Measurements from ENCODE around the gene PSENEN. TPM values are rescaled to one million over a fixed set of nuclear protein-coding genes. Genes with fewer than 3 reads are reported as not detected.

The PSENEN gene
- total and polyA plus RNA-seq, 2 of the 8 experiments (the other 6 are each of a cell fraction or from before 2014, with no cell fraction given) = 66.7 to 75.3 TPM

DNA sequence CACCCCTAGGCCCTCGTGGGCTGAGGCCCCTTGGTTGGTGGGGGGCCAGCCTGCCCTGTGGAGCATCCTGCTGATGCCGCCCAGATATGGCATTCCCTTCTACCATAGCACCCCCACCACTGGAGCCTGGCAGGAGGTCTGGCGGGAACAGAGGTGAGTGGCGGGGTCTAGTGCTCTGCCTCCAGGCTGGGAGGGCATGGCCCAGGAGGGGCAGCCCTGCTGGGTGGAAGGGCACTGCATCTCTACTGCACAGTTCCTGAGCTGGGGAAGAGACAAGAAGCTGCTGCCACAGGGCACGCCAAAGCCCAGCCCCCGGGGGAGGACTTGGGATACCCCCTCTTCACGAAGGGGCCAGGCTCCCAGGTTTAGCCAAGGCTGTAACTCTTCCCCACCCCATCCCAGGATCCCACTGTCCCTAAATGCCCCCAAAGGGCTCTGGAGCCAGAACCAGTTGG lies 30.1 kb upstream of the PSENEN start:
- H3K18ac ChIP-seq (ENCODE audit: extremely low read depth, low read length) = peak overlapping the region; percentile 99
- H3K27ac ChIP-seq (ENCODE audit: low read depth, low read length) = no peak overlapping the region
- no peaks in the 10 kb centered on the region for H3K9me3 ChIP-seq (ENCODE audit: insufficient read depth in 2 of 2, low read depth in 1 of 2, low read length in 1 of 2)
- no peaks in the 10 kb centered on the region for H3K27me3 ChIP-seq (replicated peaks in 1 of 4; ENCODE audit: control insufficient read depth in 3 of 4, extremely low read depth in 1 of 4, insufficient read depth in 3 of 4, low read length in 3 of 4)
- H2BK20ac ChIP-seq (ENCODE audit: low read length) = no peak overlapping the region
- H3K23me2 ChIP-seq (ENCODE audit: low read depth, low read length) = peaks cover 13% of the 10 kb centered on the region
- peak overlapping the region; percentile 71 for H3K4ac ChIP-seq (replicated peaks; ENCODE audit: insufficient read length, low read depth, low read length)
- peaks cover 0 to 20% of the 10 kb centered on the region in 2 experiments; a peak in 3 of 4 replicates for H3K79me2 ChIP-seq (ENCODE audit: control insufficient read depth in 1 of 2, insufficient read depth in 2 of 2, low read length in 2 of 2)
- TF ChIP-seq CREB1 (IDR thresholded peaks at IDR 0.05) (no peak), KDM1A (IDR thresholded peaks at IDR 0.05; ENCODE audit: borderline replicate concordance, low read length) (no peak)
- TF ChIP-seq, protein P1, sequence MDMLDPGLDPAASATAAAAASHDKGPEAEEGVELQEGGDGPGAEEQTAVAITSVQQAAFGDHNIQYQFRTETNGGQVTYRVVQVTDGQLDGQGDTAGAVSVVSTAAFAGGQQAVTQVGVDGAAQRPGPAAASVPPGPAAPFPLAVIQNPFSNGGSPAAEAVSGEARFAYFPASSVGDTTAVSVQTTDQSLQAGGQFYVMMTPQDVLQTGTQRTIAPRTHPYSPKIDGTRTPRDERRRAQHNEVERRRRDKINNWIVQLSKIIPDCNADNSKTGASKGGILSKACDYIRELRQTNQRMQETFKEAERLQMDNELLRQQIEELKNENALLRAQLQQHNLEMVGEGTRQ (IDR thresholded peaks at IDR 0.05; ENCODE audit: low read length) = no peak
- FAIRE-seq (no peak), DNase-seq (ENCODE audit: low read depth in 1 of 2, low spot score in 2 of 2) (no peak)
- peak overlapping the region in 1 of 4 experiments; percentile 80; a peak in 2 of 7 replicates for H3K9ac ChIP-seq (replicated peaks in 1 of 4; ENCODE audit: extremely low read depth in 1 of 4, low read depth in 3 of 4, low read length in 3 of 4)
- peaks cover 0 to 33% (median 17%) of the 10 kb centered on the region in 4 experiments; a peak in 6 of 7 replicates for H3K4me1 ChIP-seq (replicated peaks in 1 of 4; ENCODE audit: control insufficient read depth in 3 of 4, insufficient read depth in 4 of 4, low read length in 3 of 4)
- H4K20me1 ChIP-seq (replicated peaks in 1 of 2; ENCODE audit: control insufficient read depth in 1 of 2, insufficient read depth in 2 of 2, low read length in 2 of 2) = peaks cover 12% of the 10 kb centered on the region in 2 experiments
- H2AK5ac ChIP-seq (ENCODE audit: low read depth, low read length) = peak overlapping the region; percentile 31; the same call in 1 of the 2 replicates
- no peak overlapping the region; the same call in 1 of the 2 replicates for H4K8ac ChIP-seq (ENCODE audit: extremely low read depth, insufficient read depth, low read length)
- H3K23ac ChIP-seq (ENCODE audit: insufficient read length) = no peak overlapping the region
- POLR2A ChIA-PET (ENCODE audit: partially characterized antibody) = interaction anchor here (1.0 to 4.9 kb wide), 10 partner anchors 9 to 205 kb away, joined by 3 to 28 read pairs (median 4); partner anchors contain the start of genes HSPB6 and ZBTB32
- H3K14ac ChIP-seq (ENCODE audit: insufficient read length) = no peak overlapping the region
- H4K91ac ChIP-seq (replicated peaks; ENCODE audit: insufficient read length, low read length) = no peak overlapping the region
- CTCF ChIA-PET (ENCODE audit: partially characterized antibody) = interaction anchor here (0.6 to 6.6 kb wide), 10 partner anchors 9 to 277 kb away, joined by 3 to 105 read pairs (median 5); partner anchors contain the start of gene ZBTB32
- H2BK120ac ChIP-seq (replicated peaks; ENCODE audit: low read depth, low read length) = no peak overlapping the region
- peak overlapping the region; percentile 34 to 88 (median 82); a peak in 6 of 8 replicates for H3K4me3 ChIP-seq (ENCODE audit: extremely low read depth in 1 of 4, insufficient read depth in 2 of 4, low read depth in 3 of 4, low read length in 4 of 4)
- H4K5ac ChIP-seq (ENCODE audit: insufficient read length, low read depth, low read length) = no peak overlapping the region
- 0 out of 2 replicates have a peak overlapping the region, but pooled peaks have one; percentile 39 for H2BK12ac ChIP-seq (ENCODE audit: low read depth, low read length)
- H2AFZ ChIP-seq (ENCODE audit: low read length) = no peak overlapping the region
- peaks cover 0 to 7% (median 0%) of the 10 kb centered on the region in 4 experiments; a peak in 4 of 8 replicates for H3K36me3 ChIP-seq (ENCODE audit: control insufficient read depth in 2 of 4, insufficient read depth in 4 of 4, low read length in 3 of 4)
- 0 out of 2 replicates have a peak overlapping the region, but pooled peaks have one; percentile 61 for H2BK15ac ChIP-seq (ENCODE audit: low read length)
- H2BK5ac ChIP-seq (ENCODE audit: low read depth, low read length) = peak overlapping the region; percentile 99
- peak overlapping the region; percentile 84 to 92 for H3K4me2 ChIP-seq (ENCODE audit: insufficient read depth in 1 of 2, low read depth in 2 of 2, low read length in 2 of 2)
- 74% methylated on average over 7 of the region's 7 CpGs; no CpG with 5 or more reads in 1 of the 2 experiments for WGBS, 2 experiments (ENCODE audit: extremely low coverage in 1 of 2, insufficient coverage in 1 of 2, insufficient read length in 1 of 2, insufficient replicate concordance in 2 of 2, low coverage in 1 of 2, low lambda C conversion rate in 2 of 2, missing lambda C conversion rate in 1 of 2)
- no peak overlapping the region for H3K56ac ChIP-seq (replicated peaks; ENCODE audit: insufficient read length, low read depth, low read length)
- H3K79me1 ChIP-seq (ENCODE audit: low read depth, low read length) = peaks cover 8% of the 10 kb centered on the region; the same call in 1 of the 2 replicates

Measured in H1 (cell line).